Measurements from ENCODE around the gene GPRC5B.

GPRC5B gene

GRCh38 chr16:19909750-19910322 is 25.2 kb upstream of the GPRC5B start:
- no peak for TF ChIP-seq ZNF274 (IDR thresholded peaks at IDR 0.05; ENCODE audit: low read depth, low read length)
- H3K4me3 ChIP-seq (ENCODE audit: low read length), result no peak overlapping the region

- TF ChIP-seq ZNF274 (IDR thresholded peaks at IDR 0.05; ENCODE audit: low read depth, low read length), result no peak
- no peak overlapping the region for H3K4me3 ChIP-seq (ENCODE audit: low read length)
These were observed 24.3 kb upstream of the GPRC5B start for GRCh38 chr16:19908921-19909320.

GRCh38 chr16:19907161-19907992 is 22.7 kb upstream of the GPRC5B start:
- TF ChIP-seq ZNF274 (IDR thresholded peaks at IDR 0.05; ENCODE audit: low read depth, low read length), result no peak
- no peak overlapping the region for H3K4me3 ChIP-seq (ENCODE audit: low read length)

GRCh38 chr16:19901164-19901563 is 16.5 kb upstream of the GPRC5B start:
- TF ChIP-seq ZNF274 (IDR thresholded peaks at IDR 0.05; ENCODE audit: low read depth, low read length), result no peak
- H3K4me3 ChIP-seq (ENCODE audit: low read length), result no peak overlapping the region

GRCh38 chr16:19899605-19899955 is 14.9 kb upstream of the GPRC5B start:
- TF ChIP-seq ZNF274 (IDR thresholded peaks at IDR 0.05; ENCODE audit: low read depth, low read length), result no peak
- no peak overlapping the region for H3K4me3 ChIP-seq (ENCODE audit: low read length)

GRCh38 chr16:19898924-19899604 is 14.4 kb upstream of the GPRC5B start:
- no peak for TF ChIP-seq ZNF274 (IDR thresholded peaks at IDR 0.05; ENCODE audit: low read depth, low read length)
- H3K4me3 ChIP-seq (ENCODE audit: low read length), result no peak overlapping the region

GRCh38 chr16:19898166-19898565 is 13.5 kb upstream of the GPRC5B start:
- no peak for TF ChIP-seq ZNF274 (IDR thresholded peaks at IDR 0.05; ENCODE audit: low read depth, low read length)

GRCh38 chr16:19896951-19897350 is 12.3 kb upstream of the GPRC5B start:
- H3K4me3 ChIP-seq (ENCODE audit: low read length), result no peak overlapping the region
- TF ChIP-seq ZNF274 (IDR thresholded peaks at IDR 0.05; ENCODE audit: low read depth, low read length), result no peak

More at GRCh38 chr16:19898166-19898565, 13.5 kb upstream of the GPRC5B start:
- no peak overlapping the region for H3K4me3 ChIP-seq (ENCODE audit: low read length)

GRCh38 chr16:19894586-19894985 is 9.9 kb upstream of the GPRC5B start:
- no peak overlapping the region for H3K4me3 ChIP-seq (ENCODE audit: low read length)
- TF ChIP-seq ZNF274 (IDR thresholded peaks at IDR 0.05; ENCODE audit: low read depth, low read length), result no peak

- H3K4me3 ChIP-seq (ENCODE audit: low read length), result no peak overlapping the region
- TF ChIP-seq ZNF274 (IDR thresholded peaks at IDR 0.05; ENCODE audit: low read depth, low read length), result no peak
These were observed 8.3 kb upstream of the GPRC5B start for GRCh38 chr16:19892902-19893301.

GRCh38 chr16:19890901-19891300 is 6.3 kb upstream of the GPRC5B start:
- no peak overlapping the region for H3K4me3 ChIP-seq (ENCODE audit: low read length)
- no peak for TF ChIP-seq ZNF274 (IDR thresholded peaks at IDR 0.05; ENCODE audit: low read depth, low read length)

- TF ChIP-seq ZNF274 (IDR thresholded peaks at IDR 0.05; ENCODE audit: low read depth, low read length), result no peak
- H3K4me3 ChIP-seq (ENCODE audit: low read length), result no peak overlapping the region
These were observed 4.2 kb upstream of the GPRC5B start for GRCh38 chr16:19888834-19889233.

- TF ChIP-seq ZNF274 (IDR thresholded peaks at IDR 0.05; ENCODE audit: low read depth, low read length), result no peak
- H3K4me3 ChIP-seq (ENCODE audit: low read length), result no peak overlapping the region
These were observed 1.7 kb upstream of the GPRC5B start for GRCh38 chr16:19886073-19886941.

- H3K4me3 ChIP-seq (ENCODE audit: low read length), result no peak overlapping the region; the same call in 1 of the 2 replicates
- no peak for TF ChIP-seq ZNF274 (IDR thresholded peaks at IDR 0.05; ENCODE audit: low read depth, low read length)
These were observed 914 bp upstream of the GPRC5B start for GRCh38 chr16:19885451-19886072.
